HEK293 (cell line): ENCODE measurements around the gene KCNMA1.

Experiments
- IKZF3 ChIP-seq: fragments of 450-650 bp; IDR thresholded peaks from 2 replicates; pipeline ENCODE4 v1.5.0; 2018; ENCODE audit warnings: missing biosample characterization, mild to moderate bottlenecking, missing genetic modification characterization, moderate library complexity
- SP2 ChIP-seq: fragments of 450-650 bp; formaldehyde crosslinking; IDR thresholded peaks from 2 replicates; pipeline ENCODE4 v1.5.1; 2016; ENCODE audit warnings: missing biosample characterization, missing genetic modification characterization
- ZBTB7A ChIP-seq: fragments of 450-650 bp; formaldehyde crosslinking; IDR thresholded peaks from 2 replicates; pipeline ENCODE4 v1.5.1; 2016; ENCODE audit warnings: low read depth, missing biosample characterization, missing genetic modification characterization
- ZNF518A ChIP-seq: fragments of 450-650 bp; formaldehyde crosslinking; conservative IDR thresholded peaks from 2 replicates; pipeline ENCODE4 v1.5.1; 2016; ENCODE audit warnings: low read depth, missing biosample characterization, missing genetic modification characterization
- ZNF629 ChIP-seq: fragments of 450-650 bp; formaldehyde crosslinking; IDR thresholded peaks from 2 replicates; pipeline ENCODE4 v1.5.1; 2017; ENCODE audit warnings: missing biosample characterization, missing genetic modification characterization
- TF ChIP-seq, protein P1 (sequence below): fragments of 450-650 bp; formaldehyde crosslinking; IDR thresholded peaks from 2 replicates; pipeline ENCODE4 v1.5.1; 2016; ENCODE audit warnings: missing biosample characterization, missing genetic modification characterization

KCNMA1 gene

GRCh38 chr10:76829724-76830123 lies 807.9 kb downstream of the KCNMA1 start (continued):
- no peak for TF ChIP-seq ZNF518A
- TF ChIP-seq ZNF629, result no peak
- no peak for TF ChIP-seq ZBTB7A (tag by site-specific recombination)
- TF ChIP-seq SP2, result no peak
- TF ChIP-seq IKZF3 (tag by site-specific recombination), result no peak
- TF ChIP-seq, protein P1, sequence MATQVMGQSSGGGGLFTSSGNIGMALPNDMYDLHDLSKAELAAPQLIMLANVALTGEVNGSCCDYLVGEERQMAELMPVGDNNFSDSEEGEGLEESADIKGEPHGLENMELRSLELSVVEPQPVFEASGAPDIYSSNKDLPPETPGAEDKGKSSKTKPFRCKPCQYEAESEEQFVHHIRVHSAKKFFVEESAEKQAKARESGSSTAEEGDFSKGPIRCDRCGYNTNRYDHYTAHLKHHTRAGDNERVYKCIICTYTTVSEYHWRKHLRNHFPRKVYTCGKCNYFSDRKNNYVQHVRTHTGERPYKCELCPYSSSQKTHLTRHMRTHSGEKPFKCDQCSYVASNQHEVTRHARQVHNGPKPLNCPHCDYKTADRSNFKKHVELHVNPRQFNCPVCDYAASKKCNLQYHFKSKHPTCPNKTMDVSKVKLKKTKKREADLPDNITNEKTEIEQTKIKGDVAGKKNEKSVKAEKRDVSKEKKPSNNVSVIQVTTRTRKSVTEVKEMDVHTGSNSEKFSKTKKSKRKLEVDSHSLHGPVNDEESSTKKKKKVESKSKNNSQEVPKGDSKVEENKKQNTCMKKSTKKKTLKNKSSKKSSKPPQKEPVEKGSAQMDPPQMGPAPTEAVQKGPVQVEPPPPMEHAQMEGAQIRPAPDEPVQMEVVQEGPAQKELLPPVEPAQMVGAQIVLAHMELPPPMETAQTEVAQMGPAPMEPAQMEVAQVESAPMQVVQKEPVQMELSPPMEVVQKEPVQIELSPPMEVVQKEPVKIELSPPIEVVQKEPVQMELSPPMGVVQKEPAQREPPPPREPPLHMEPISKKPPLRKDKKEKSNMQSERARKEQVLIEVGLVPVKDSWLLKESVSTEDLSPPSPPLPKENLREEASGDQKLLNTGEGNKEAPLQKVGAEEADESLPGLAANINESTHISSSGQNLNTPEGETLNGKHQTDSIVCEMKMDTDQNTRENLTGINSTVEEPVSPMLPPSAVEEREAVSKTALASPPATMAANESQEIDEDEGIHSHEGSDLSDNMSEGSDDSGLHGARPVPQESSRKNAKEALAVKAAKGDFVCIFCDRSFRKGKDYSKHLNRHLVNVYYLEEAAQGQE (tag by site-specific recombination), result no peak
